ENCODE results near the gene ADAMTS5. TPM values are rescaled to one million over a fixed set of nuclear protein-coding genes. Genes with fewer than 3 reads are reported as not detected.

Gene ADAMTS5
- total RNA-seq, 2 donors from 2014 or later, result 0.33 to 1.9 TPM

- no peak overlapping the region for H3K4me3 Mint-ChIP-seq
- peaks cover 25% of the 10 kb centered on the region for H3K9me3 ChIP-seq (ENCODE audit: control insufficient read depth, low read length)
- peaks cover 19% of the 10 kb centered on the region for H3K9me3 Mint-ChIP-seq
- no peaks in the 10 kb centered on the region for H3K36me3 ChIP-seq (ENCODE audit: control insufficient read depth, insufficient read depth, low read length)
- no peak overlapping the region for H3K27ac Mint-ChIP-seq
- no peak for TF ChIP-seq CTCF (conservative IDR thresholded peaks at IDR 0.05)
- peak overlapping the region; percentile 50 for H3K4me3 ChIP-seq (ENCODE audit: low read length)
- no peaks in the 10 kb centered on the region for H3K27me3 Mint-ChIP-seq (ENCODE audit: insufficient read depth)
- H3K27ac ChIP-seq (ENCODE audit: low read depth, low read length), result no peak overlapping the region
- peaks cover 6% of the 10 kb centered on the region for H3K36me3 Mint-ChIP-seq (ENCODE audit: low read depth)
- H3K4me1 Mint-ChIP-seq, result peaks cover 49% of the 10 kb centered on the region
- no peak overlapping the region for H3K9ac ChIP-seq (ENCODE audit: extremely low read depth, low read length, poor library complexity, severe bottlenecking)
- no peaks in the 10 kb centered on the region for H3K27me3 ChIP-seq (ENCODE audit: control insufficient read depth, insufficient read depth, low read length, poor library complexity, severe bottlenecking)
- DNase-seq, result no peak
- peaks cover 3% of the 10 kb centered on the region for H3K4me1 ChIP-seq (ENCODE audit: control insufficient read depth, insufficient read depth, low read length)
Measured at GRCh38 chr21:26914557-26914956, 52.3 kb downstream of the ADAMTS5 start.

- Mint-ChIP-seq H3K27ac (peak overlapping the region; percentile 87), H3K36me3 (ENCODE audit: low read depth) (peaks cover 6% of the 10 kb centered on the region), H3K27me3 (ENCODE audit: insufficient read depth) (no peaks in the 10 kb centered on the region), H3K9me3 (peaks cover 19% of the 10 kb centered on the region), H3K4me1 (peaks cover 42% of the 10 kb centered on the region), H3K4me3 (no peak overlapping the region)
- H3K27me3 ChIP-seq (ENCODE audit: control insufficient read depth, insufficient read depth, low read length, poor library complexity, severe bottlenecking), result no peaks in the 10 kb centered on the region
- no peaks in the 10 kb centered on the region for H3K36me3 ChIP-seq (ENCODE audit: control insufficient read depth, insufficient read depth, low read length)
- DNase-seq, result no peak
- H3K9me3 ChIP-seq (ENCODE audit: control insufficient read depth, low read length), result peaks cover 25% of the 10 kb centered on the region
- no CpG with 5 or more reads among the region's 1 CpG for WGBS, 2 experiments (ENCODE audit: insufficient coverage in 1 of 2, insufficient read length in 1 of 2)
- H3K9ac ChIP-seq (ENCODE audit: extremely low read depth, low read length, poor library complexity, severe bottlenecking), result no peak overlapping the region
- no peak overlapping the region for H3K27ac ChIP-seq (ENCODE audit: low read depth, low read length)
- peaks cover 3% of the 10 kb centered on the region for H3K4me1 ChIP-seq (ENCODE audit: control insufficient read depth, insufficient read depth, low read length)
- H3K4me3 ChIP-seq (ENCODE audit: low read length), result no peak overlapping the region
- TF ChIP-seq CTCF (conservative IDR thresholded peaks at IDR 0.05), result no peak
Measured at GRCh38 chr21:26912466-26912865, 54.4 kb downstream of the ADAMTS5 start.

- Histone ChIP-seq H3K4me1 (ENCODE audit: control insufficient read depth, insufficient read depth, low read length) (peaks cover 3% of the 10 kb centered on the region), H3K4me3 (ENCODE audit: low read length) (no peak overlapping the region), H3K9me3 (ENCODE audit: control insufficient read depth, low read length) (peaks cover 20% of the 10 kb centered on the region), H3K27me3 (ENCODE audit: control insufficient read depth, insufficient read depth, low read length, poor library complexity, severe bottlenecking) (no peaks in the 10 kb centered on the region), H3K9ac (ENCODE audit: extremely low read depth, low read length, poor library complexity, severe bottlenecking) (no peak overlapping the region), H3K36me3 (ENCODE audit: control insufficient read depth, insufficient read depth, low read length) (no peaks in the 10 kb centered on the region), H3K27ac (ENCODE audit: low read depth, low read length) (no peak overlapping the region)
- Mint-ChIP-seq H3K9me3 (peaks cover 21% of the 10 kb centered on the region), H3K27me3 (ENCODE audit: insufficient read depth) (no peaks in the 10 kb centered on the region), H3K36me3 (ENCODE audit: low read depth) (peaks cover 7% of the 10 kb centered on the region), H3K4me1 (peaks cover 36% of the 10 kb centered on the region), H3K4me3 (no peak overlapping the region), H3K27ac (no peak overlapping the region)
- 67% methylated on average over 2 of the region's 3 CpGs; no CpG with 5 or more reads in 1 of the 2 experiments for WGBS, 2 experiments (ENCODE audit: insufficient coverage in 1 of 2, insufficient read length in 1 of 2)
- peak; percentile 62 for TF ChIP-seq CTCF (conservative IDR thresholded peaks at IDR 0.05)
- peak; percentile 82 for DNase-seq
Measured at GRCh38 chr21:26909972-26910371, 56.9 kb downstream of the ADAMTS5 start.
